ENCODE results near the gene USP6NL.

The USP6NL gene

GRCh38 chr10:11473128-11473760, 138.2 kb downstream of the USP6NL start:
- DNase-seq = no peak

- DNase-seq = peak; percentile 50
Measured at GRCh38 chr10:11472158-11472753, 139.2 kb downstream of the USP6NL start.

- no peak for DNase-seq
Measured at GRCh38 chr10:11469575-11470391, 141.7 kb downstream of the USP6NL start.

GRCh38 chr10:11468126-11468742, 143.2 kb downstream of the USP6NL start:
- DNase-seq = no peak

GRCh38 chr10:11465406-11465805, 146.0 kb downstream of the USP6NL start:
- DNase-seq = no peak

GRCh38 chr10:11463111-11463510, 148.3 kb downstream of the USP6NL start:
- no peak for DNase-seq

- DNase-seq = no peak
Measured at GRCh38 chr10:11462071-11462470, 149.4 kb downstream of the USP6NL start.

- no peak for DNase-seq
Measured at GRCh38 chr10:11457336-11457735, 154.1 kb downstream of the USP6NL start.

GRCh38 chr10:11454958-11455566, 156.4 kb downstream of the USP6NL start:
- DNase-seq = no peak

GRCh38 chr10:11454160-11454559, 157.3 kb downstream of the USP6NL start:
- no peak for DNase-seq

- no peak for DNase-seq
Measured at GRCh38 chr10:11451640-11452260, 159.7 kb downstream of the USP6NL start.

GRCh38 chr10:11450427-11450826, 161.0 kb downstream of the USP6NL start:
- no peak for DNase-seq

GRCh38 chr10:11449761-11450160, 161.7 kb downstream of the USP6NL start:
- no peak for DNase-seq

GRCh38 chr10:11448545-11449244, 162.8 kb downstream of the USP6NL start:
- no peak for DNase-seq

GRCh38 chr10:11448190-11448544, 163.3 kb downstream of the USP6NL start:
- no peak for DNase-seq

- no peak for DNase-seq
Measured at GRCh38 chr10:11447586-11447985, 163.9 kb downstream of the USP6NL start.

GRCh38 chr10:11446864-11447263, 164.6 kb downstream of the USP6NL start:
- no peak for DNase-seq

GRCh38 chr10:11446133-11446532, 165.3 kb downstream of the USP6NL start:
- no peak for DNase-seq

- DNase-seq = no peak
Measured at GRCh38 chr10:11444531-11445228, 166.8 kb downstream of the USP6NL start.

GRCh38 chr10:11444155-11444530, 167.3 kb downstream of the USP6NL start:
- DNase-seq = no peak

GRCh38 chr10:11443468-11444154, 167.8 kb downstream of the USP6NL start:
- DNase-seq = no peak
